ENCODE measurements around the gene CTCFL. TPM values are rescaled to one million over a fixed set of nuclear protein-coding genes. Genes with fewer than 3 reads are reported as not detected.

Gene CTCFL
- total RNA-seq, 2 donors from 2014 or later = not detected

DNA sequence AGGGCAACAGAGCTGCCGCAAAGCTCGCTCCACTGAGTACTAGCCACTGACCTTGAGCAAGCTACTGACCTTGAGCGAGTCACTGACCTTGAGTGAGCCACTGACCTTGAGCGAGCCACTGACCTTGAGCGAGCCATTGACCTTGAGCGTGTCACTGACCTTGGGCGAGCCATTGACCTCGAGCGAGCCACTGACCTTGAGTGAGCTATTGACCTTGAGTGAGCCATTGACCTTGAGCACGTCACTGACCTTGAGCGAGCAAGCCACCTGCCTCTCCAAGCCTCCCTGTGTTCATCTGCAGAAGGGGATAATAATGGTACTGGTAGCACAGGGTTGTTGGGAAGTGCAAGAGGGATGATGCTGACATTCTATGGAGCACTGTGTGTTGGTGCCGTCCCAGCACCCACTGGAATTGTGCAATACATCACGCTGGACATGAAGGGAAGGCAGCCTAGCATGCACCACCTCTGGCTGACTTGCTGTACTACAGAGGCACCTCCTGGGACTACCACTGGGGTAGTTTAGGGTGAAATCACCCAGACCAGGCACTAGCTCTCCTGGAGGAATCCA, 60.2 kb downstream of the CTCFL start:
- ATAC-seq (replicated peaks in 1 of 2) (no peak), DNase-seq (no peak)
- Mint-ChIP-seq H3K27me3 (ENCODE audit: low read depth) (no peaks in the 10 kb centered on the region), H3K4me3 (no peak overlapping the region), H3K27ac (no peak overlapping the region), H3K9me3 (no peaks in the 10 kb centered on the region), H3K4me1 (ENCODE audit: low read depth) (no peaks in the 10 kb centered on the region), H3K36me3 (ENCODE audit: insufficient read depth in 2 of 2) (no peaks in the 10 kb centered on the region)

- ATAC-seq (replicated peaks in 1 of 2) (no peak), DNase-seq (no peak)
- H3K27me3 Mint-ChIP-seq (ENCODE audit: low read depth) = no peaks in the 10 kb centered on the region
- H3K27ac Mint-ChIP-seq = no peak overlapping the region
- H3K9me3 Mint-ChIP-seq = no peaks in the 10 kb centered on the region
- no peaks in the 10 kb centered on the region for H3K4me1 Mint-ChIP-seq (ENCODE audit: low read depth)
- H3K36me3 Mint-ChIP-seq (ENCODE audit: insufficient read depth in 2 of 2) = no peaks in the 10 kb centered on the region
- no peak overlapping the region for H3K4me3 Mint-ChIP-seq
Measured at GRCh38 chr20:57462781-57463180, 62.2 kb downstream of the CTCFL start.

DNA sequence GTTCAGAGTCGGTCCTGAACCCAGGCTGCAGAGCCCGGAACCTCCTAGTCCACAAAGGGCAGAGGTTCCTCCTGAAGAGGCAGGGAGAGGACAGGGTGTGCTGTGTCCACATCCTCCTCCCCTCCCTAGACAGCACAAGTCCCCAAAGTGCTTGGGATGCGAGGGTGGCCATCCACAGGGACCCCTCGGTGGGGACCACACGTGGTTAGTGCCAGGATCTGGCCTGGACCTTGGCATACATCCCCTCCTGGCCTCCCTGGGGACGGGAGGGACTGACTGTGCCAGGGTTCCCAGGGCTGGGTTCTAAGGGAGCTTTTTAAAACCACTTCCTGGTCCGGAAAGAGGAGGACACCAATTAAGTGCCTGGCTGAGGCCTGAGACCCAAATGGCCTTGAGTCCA, 63.2 kb downstream of the CTCFL start:
- ATAC-seq (replicated peaks in 1 of 2) (no peak), DNase-seq (no peak)
- Mint-ChIP-seq H3K27me3 (ENCODE audit: low read depth) (no peaks in the 10 kb centered on the region), H3K4me3 (no peak overlapping the region), H3K4me1 (ENCODE audit: low read depth) (no peaks in the 10 kb centered on the region), H3K36me3 (ENCODE audit: insufficient read depth in 2 of 2) (no peaks in the 10 kb centered on the region), H3K27ac (no peak overlapping the region), H3K9me3 (no peaks in the 10 kb centered on the region)

- no peaks in the 10 kb centered on the region for H3K4me1 Mint-ChIP-seq (ENCODE audit: low read depth)
- ATAC-seq (replicated peaks in 1 of 2) = no peak
- H3K36me3 Mint-ChIP-seq (ENCODE audit: insufficient read depth in 2 of 2) = no peaks in the 10 kb centered on the region
- H3K27ac Mint-ChIP-seq = no peak overlapping the region
- no peaks in the 10 kb centered on the region for H3K27me3 Mint-ChIP-seq (ENCODE audit: low read depth)
- H3K9me3 Mint-ChIP-seq = no peaks in the 10 kb centered on the region
- no peak overlapping the region for H3K4me3 Mint-ChIP-seq
- no peak for DNase-seq
Measured at GRCh38 chr20:57460781-57461465, 64.0 kb downstream of the CTCFL start.

DNA sequence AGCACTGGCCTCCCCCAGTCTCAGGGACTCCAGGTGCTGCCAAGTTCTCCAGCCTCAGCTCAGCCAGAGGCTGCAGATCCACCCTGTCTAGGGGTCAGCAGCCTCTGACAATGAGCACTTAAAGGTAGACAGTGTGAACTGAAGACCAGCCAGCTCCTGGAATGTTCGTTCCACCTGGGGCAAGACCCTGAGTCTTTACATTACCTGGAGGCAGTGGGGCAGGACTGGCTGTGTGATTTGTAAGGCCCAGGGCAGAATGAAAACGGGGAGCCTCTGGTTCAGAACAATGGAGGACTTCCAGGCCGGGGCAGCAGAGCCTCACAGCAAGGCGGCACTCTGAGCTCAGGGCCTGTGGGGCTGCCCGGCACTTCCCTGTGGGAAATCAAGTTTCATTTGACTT, 65.0 kb downstream of the CTCFL start:
- no peak overlapping the region for H3K27ac Mint-ChIP-seq
- no peak for ATAC-seq (replicated peaks in 1 of 2)

GRCh38 chr20:57459278-57459677, 65.7 kb downstream of the CTCFL start:
- Mint-ChIP-seq H3K36me3 (ENCODE audit: insufficient read depth in 2 of 2) (no peaks in the 10 kb centered on the region), H3K27me3 (ENCODE audit: low read depth) (no peaks in the 10 kb centered on the region), H3K4me3 (no peak overlapping the region), H3K4me1 (ENCODE audit: low read depth) (no peaks in the 10 kb centered on the region), H3K27ac (no peak overlapping the region), H3K9me3 (no peaks in the 10 kb centered on the region)
- DNase-seq (no peak), ATAC-seq (replicated peaks in 1 of 2) (no peak)

More for the DNA sequence above, 65.0 kb downstream of the CTCFL start:
- Mint-ChIP-seq H3K4me3 (no peak overlapping the region), H3K36me3 (ENCODE audit: insufficient read depth in 2 of 2) (no peaks in the 10 kb centered on the region), H3K9me3 (no peaks in the 10 kb centered on the region), H3K27me3 (ENCODE audit: low read depth) (no peaks in the 10 kb centered on the region), H3K4me1 (ENCODE audit: low read depth) (no peaks in the 10 kb centered on the region)
- DNase-seq = no peak

GRCh38 chr20:57458400-57459160, 66.4 kb downstream of the CTCFL start:
- Mint-ChIP-seq H3K36me3 (ENCODE audit: insufficient read depth in 2 of 2) (no peaks in the 10 kb centered on the region), H3K4me3 (no peak overlapping the region), H3K4me1 (ENCODE audit: low read depth) (no peaks in the 10 kb centered on the region), H3K27ac (no peak overlapping the region), H3K27me3 (ENCODE audit: low read depth) (no peaks in the 10 kb centered on the region), H3K9me3 (no peaks in the 10 kb centered on the region)
- ATAC-seq (replicated peaks in 1 of 2) (no peak), DNase-seq (no peak)

- Mint-ChIP-seq H3K27ac (no peak overlapping the region), H3K36me3 (ENCODE audit: insufficient read depth in 2 of 2) (no peaks in the 10 kb centered on the region), H3K9me3 (no peaks in the 10 kb centered on the region), H3K27me3 (ENCODE audit: low read depth) (no peaks in the 10 kb centered on the region), H3K4me1 (ENCODE audit: low read depth) (peaks cover 2% of the 10 kb centered on the region), H3K4me3 (no peak overlapping the region)
- DNase-seq (no peak), ATAC-seq (replicated peaks in 1 of 2) (no peak)
Measured at GRCh38 chr20:57457243-57458095, 67.5 kb downstream of the CTCFL start.

DNA sequence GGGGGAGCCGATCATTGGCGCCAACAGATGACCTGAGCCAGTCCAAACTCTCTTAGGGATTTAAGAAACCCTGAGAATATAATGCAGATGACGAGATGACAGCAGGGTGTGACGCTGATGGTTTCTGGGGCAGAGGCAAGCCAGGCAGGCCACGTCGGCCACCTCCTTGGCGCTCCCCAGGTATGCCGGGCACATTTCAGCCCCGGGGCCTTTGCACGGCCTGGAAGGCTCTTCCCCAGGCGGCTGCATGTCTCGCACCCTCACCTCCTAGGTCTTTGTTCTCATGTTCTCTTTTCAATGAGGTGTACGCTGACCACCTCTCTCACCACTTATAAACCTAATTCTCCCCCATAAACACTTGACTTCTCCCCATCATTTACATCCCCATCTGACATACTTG, 68.8 kb downstream of the CTCFL start:
- ATAC-seq (replicated peaks in 1 of 2) (no peak), DNase-seq (no peak)
- H3K9me3 Mint-ChIP-seq = no peaks in the 10 kb centered on the region
- no peak overlapping the region for H3K27ac Mint-ChIP-seq
- peaks cover 0 to 4% of the 10 kb centered on the region in 2 donors for H3K36me3 Mint-ChIP-seq (ENCODE audit: insufficient read depth in 2 of 2)
- H3K27me3 Mint-ChIP-seq (ENCODE audit: low read depth) = no peaks in the 10 kb centered on the region
- no peak overlapping the region for H3K4me3 Mint-ChIP-seq
- peaks cover 11% of the 10 kb centered on the region for H3K4me1 Mint-ChIP-seq (ENCODE audit: low read depth)

DNA sequence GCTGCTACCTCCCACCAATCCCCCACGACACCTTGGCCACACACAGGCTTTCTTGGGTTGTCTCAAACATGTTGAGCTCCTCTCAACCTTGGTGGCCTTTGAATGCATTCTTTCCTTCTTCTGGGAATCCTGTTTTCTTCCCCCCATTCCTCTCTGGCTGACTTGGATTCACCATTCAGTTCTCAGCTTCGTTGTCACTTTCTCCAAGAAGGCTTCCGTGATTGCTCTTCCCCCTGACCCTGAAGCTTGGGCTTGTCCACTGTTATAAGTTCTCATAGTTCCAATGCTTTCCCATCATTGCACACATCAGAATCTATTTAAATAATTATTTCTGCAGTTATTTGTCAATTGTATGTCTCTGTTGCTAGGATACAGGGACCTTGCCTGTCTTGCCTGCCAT, 69.6 kb downstream of the CTCFL start:
- no peaks in the 10 kb centered on the region for H3K9me3 Mint-ChIP-seq
- no peak overlapping the region for H3K27ac Mint-ChIP-seq
- peaks cover 0 to 4% of the 10 kb centered on the region in 2 donors for H3K36me3 Mint-ChIP-seq (ENCODE audit: insufficient read depth in 2 of 2)
- peaks cover 17% of the 10 kb centered on the region for H3K4me1 Mint-ChIP-seq (ENCODE audit: low read depth)
- no peak overlapping the region for H3K4me3 Mint-ChIP-seq
- no peaks in the 10 kb centered on the region for H3K27me3 Mint-ChIP-seq (ENCODE audit: low read depth)
- no peak for ATAC-seq (replicated peaks in 1 of 2)
- DNase-seq = no peak

- Mint-ChIP-seq H3K27ac (no peak overlapping the region), H3K9me3 (no peaks in the 10 kb centered on the region), H3K4me1 (ENCODE audit: low read depth) (peaks cover 25% of the 10 kb centered on the region), H3K27me3 (ENCODE audit: low read depth) (no peaks in the 10 kb centered on the region), H3K4me3 (no peak overlapping the region), H3K36me3 (ENCODE audit: insufficient read depth in 2 of 2) (peaks cover 0 to 4% of the 10 kb centered on the region in 2 donors)
- peak; percentile 46 to 69 for ATAC-seq (replicated peaks in 1 of 2)
- no peak for DNase-seq
Measured at GRCh38 chr20:57451795-57452661, 72.9 kb downstream of the CTCFL start.

GRCh38 chr20:57451431-57451794, 73.5 kb downstream of the CTCFL start:
- H3K4me3 Mint-ChIP-seq = no peak overlapping the region
- no peak overlapping the region for H3K27ac Mint-ChIP-seq
- H3K9me3 Mint-ChIP-seq = no peaks in the 10 kb centered on the region
- DNase-seq (no peak), ATAC-seq (replicated peaks in 1 of 2) (peak in 1 of 2 donors; percentile 9)
- peaks cover 0 to 4% of the 10 kb centered on the region in 2 donors for H3K36me3 Mint-ChIP-seq (ENCODE audit: insufficient read depth in 2 of 2)
- H3K27me3 Mint-ChIP-seq (ENCODE audit: low read depth) = no peaks in the 10 kb centered on the region
- H3K4me1 Mint-ChIP-seq (ENCODE audit: low read depth) = peaks cover 25% of the 10 kb centered on the region

Measured in activated T-cell treated with anti-CD3 and anti-CD28 coated beads, Interleukin-2, amount 50 U/mL, for 72 hours (primary cell).